A549 (cell line): Measurements from ENCODE around the gene AIPL1. TPM values are rescaled to one million over a fixed set of nuclear protein-coding genes. Genes with fewer than 3 reads are reported as not detected.

Source experiments
- ATAC-seq, 2 experiments: fragments of 200-7000 bp in 1 of 2; fragments of >200 bp in 1 of 2; cut with Nextera tagmentation in 1 of 2; cut with Tn5 transposase in 1 of 2; 3 replicates each; pipeline versions ENCODE4 v1.8.0 to v1.9.1; 2018 to 2020; ENCODE audit warnings: mild to moderate bottlenecking in 1 of 2, moderate library complexity in 1 of 2
- CTCF ChIA-PET: fragments of 300-600 bp; sonication (Branson Sonifier 250); formaldehyde crosslinking; extraction: SDS; loops from one replicate; lab custom pipeline; 2021; ENCODE audit warnings: antibody characterized with exemption, inconsistent platforms; lab: Yijun Ruan, JAX
- POLR2A ChIA-PET: fragments of 350-600 bp; formaldehyde crosslinking; extraction: SDS; loops from one replicate; lab custom pipeline; 2021; ENCODE audit warnings: antibody characterized with exemption, inconsistent platforms; lab: Yijun Ruan, JAX
- DNase-seq, 2 experiments: peaks; one replicate each; pipeline versions ENCODE4 v3.0.0 to v3.0.0-alpha.2; 2011 to 2016; ENCODE audit warnings: low read depth in 1 of 2, low spot score in 1 of 2
- FAIRE-seq: peaks from 2 replicates; lab custom pipeline; 2011; peaks lifted over from hg19 to GRCh38; lab: Jason Lieb, UNC
- H3K27ac ChIP-seq, 2 experiments: fragments of >200 bp; sonication (Bioruptor Twin); formaldehyde crosslinking; 3 replicates each; pipeline ENCODE4 v1.5.1; 2016 to 2017
- H3K4me1 ChIP-seq: fragments of >200 bp; sonication (Bioruptor Twin); formaldehyde crosslinking; 3 replicates; pipeline ENCODE4 v1.6.1; 2016
- H3K4me2 ChIP-seq: fragments of >200 bp; sonication (Bioruptor Twin); formaldehyde crosslinking; 3 replicates; pipeline ENCODE4 v1.6.1; 2016
- H3K4me3 ChIP-seq: fragments of >200 bp; sonication (Bioruptor Twin); formaldehyde crosslinking; 3 replicates; pipeline ENCODE4 v1.5.1; 2016
- H3K9me3 ChIP-seq: fragments of >200 bp; sonication (Bioruptor Twin); formaldehyde crosslinking; 3 replicates; pipeline ENCODE4 v1.6.1; 2016
- BHLHE40 ChIP-seq: IDR thresholded peaks from 2 replicates; pipeline ENCODE4 v1.6.1; 2012; ENCODE audit warnings: low read depth, low read length, inconsistent platforms
- CBX2 ChIP-seq: fragments of 200-600 bp; sonication (generic); IDR thresholded peaks from 2 replicates; pipeline ENCODE4 v1.6.1; 2016; ENCODE audit warnings: low read depth, mild to moderate bottlenecking, borderline replicate concordance
- CTCF ChIP-seq: fragments of >200 bp; sonication (Bioruptor Twin); formaldehyde crosslinking; IDR thresholded peaks from 3 replicates; pipeline ENCODE4 v1.5.1; 2016
- FOSL2 ChIP-seq, 2 experiments: fragments of 450-650 bp in 1 of 2; fragments of >200 bp in 1 of 2; sonication (Bioruptor Twin) in 1 of 2; formaldehyde crosslinking; IDR thresholded peaks; 2 replicates each; pipeline versions ENCODE4 v1.5.0 to v1.6.1; 2016 to 2020; ENCODE audit warnings: mild to moderate bottlenecking in 1 of 2, moderate library complexity in 1 of 2
- HOXB5 ChIP-seq: fragments of 250-450 bp; sonication (Bioruptor Pico); IDR thresholded peaks from 2 replicates; pipeline ENCODE4 v1.5.0; 2020; ENCODE audit warnings: mild to moderate bottlenecking, moderate library complexity
- KDM1A ChIP-seq: fragments of 200-600 bp; sonication (generic); IDR thresholded peaks from 2 replicates; pipeline ENCODE4 v1.6.1; 2016; ENCODE audit warnings: low read depth, mild to moderate bottlenecking
- KDM5A ChIP-seq: fragments of 200-600 bp; sonication (generic); IDR thresholded peaks from 2 replicates; pipeline ENCODE4 v1.6.1; 2016; ENCODE audit warnings: antibody characterized with exemption, mild to moderate bottlenecking
- MAFK ChIP-seq: fragments of 450-650 bp; IDR thresholded peaks from 2 replicates; pipeline ENCODE4 v1.6.1; 2014; ENCODE audit not compliant: partially characterized antibody
- MAZ ChIP-seq: fragments of 150-350 bp; IDR thresholded peaks from 2 replicates; pipeline ENCODE4 v1.6.1; 2014; ENCODE audit warnings: antibody characterized with exemption, low read depth, low read length, borderline replicate concordance
- MYC ChIP-seq: IDR thresholded peaks from 2 replicates; pipeline ENCODE4 v1.6.1; 2012; ENCODE audit warnings: mild to moderate bottlenecking, inconsistent platforms, low read length, improper control_type of control experiment, borderline replicate concordance
- POLR2A ChIP-seq: IDR thresholded peaks from 2 replicates; pipeline ENCODE4 v1.6.1; 2012; ENCODE audit warnings: mild to moderate bottlenecking, low read length
- RFX5 ChIP-seq: fragments of 450-650 bp; IDR thresholded peaks from 2 replicates; pipeline ENCODE4 v1.7.1; 2014; ENCODE audit warnings: antibody characterized with exemption, mild to moderate bottlenecking, moderate library complexity
- USF2 ChIP-seq: fragments of 450-650 bp; IDR thresholded peaks from 2 replicates; pipeline ENCODE4 v1.6.1; 2014; ENCODE audit warnings: antibody characterized with exemption
- ZC3H11A ChIP-seq: fragments of 450-650 bp; IDR thresholded peaks from 2 replicates; pipeline ENCODE4 v1.6.1; 2014; ENCODE audit warnings: antibody characterized with exemption, mild to moderate bottlenecking
- ZNF302 ChIP-seq: fragments of 250-450 bp; sonication (Bioruptor Pico); IDR thresholded peaks from 2 replicates; pipeline ENCODE4 v1.9.0; 2021; ENCODE audit warnings: inconsistent platforms, mild to moderate bottlenecking, moderate library complexity
- WGBS: methylation state at CpG from one replicate; pipeline ENCODE4 v1.1.6; 2017; ENCODE audit errors: missing lambda C conversion rate; 5-methylcytosine and 5-hydroxymethylcytosine counted together
- polyA plus RNA-seq, 4 experiments: library from polyadenylated mRNA; depleted of rRNA in 3 of 4; stranded (reverse); fragments of >200 nt; fragmentation: RNase III in 1 of 4; extraction: RNeasy Plus Mini Kit Qiagen cat#74134 plus additional on column Dnase treatment in 1 of 4; gene quantifications; 2 replicates in 3 of 4; 3 replicates in 1 of 4; pipeline ENCODE4 v1.2.3, GENCODE V29; 2011 to 2017
- TF ChIP-seq, protein P1 (sequence below): fragments of >200 bp; sonication (Bioruptor Twin); formaldehyde crosslinking; IDR thresholded peaks from 2 replicates; pipeline ENCODE4 v1.6.1; 2016

The AIPL1 gene
- polyA plus RNA-seq, 2 of the 4 experiments (the other 2 are of a cell fraction): not detected

- no peak for TF ChIP-seq MYC
- TF ChIP-seq MAFK: no peak
- TF ChIP-seq USF2: no peak
- TF ChIP-seq RFX5: no peak
- TF ChIP-seq ZC3H11A: no peak
- no peak for TF ChIP-seq FOSL2 (IDR thresholded peaks at IDR 0.05)
- TF ChIP-seq FOSL2 (CRISPR knock-in tag; IDR thresholded peaks at IDR 0.05): no peak
Measured at GRCh38 chr17:6467567-6467966, 32.6 kb upstream of the AIPL1 start (continued).

GRCh38 chr17:6465206-6466003, 30.5 kb upstream of the AIPL1 start:
- no peak for DNase-seq
- H3K4me1 ChIP-seq: no peaks in the 10 kb centered on the region
- 67% methylated on average over 19 of the region's 19 CpGs for WGBS
- H3K9me3 ChIP-seq: 0 out of 3 replicates have a peak, but pooled peaks cover 5% of the 10 kb centered on the region
- H3K4me3 ChIP-seq: no peak overlapping the region
- no peak for FAIRE-seq
- H3K27ac ChIP-seq: no peak overlapping the region
- H3K4me2 ChIP-seq: no peak overlapping the region
- ATAC-seq: no peak
- ChIA-PET CTCF (interaction anchor here (8.1 kb wide), 1 partner anchor 8 kb away, joined by 77 read pairs; no protein-coding TSS in a partner anchor), POLR2A (no interaction called here)
- TF ChIP-seq MAZ: no peak
- no peak for TF ChIP-seq CBX2
- TF ChIP-seq, all 56 proteins: peak for 0

GRCh38 chr17:6464446-6465041, 29.6 kb upstream of the AIPL1 start:
- FAIRE-seq (no peak), ATAC-seq (no peak), DNase-seq (no peak)
- ChIA-PET POLR2A (no interaction called here), CTCF (interaction anchor here (8.1 kb wide), 1 partner anchor 9 kb away, joined by 77 read pairs; no protein-coding TSS in a partner anchor)
- Histone ChIP-seq H3K9me3 (0 out of 3 replicates have a peak, but pooled peaks cover 5% of the 10 kb centered on the region), H3K4me3 (no peak overlapping the region), H3K27ac (no peak overlapping the region), H3K4me1 (no peaks in the 10 kb centered on the region), H3K4me2 (no peak overlapping the region)
- 79% methylated on average over 11 of the region's 14 CpGs for WGBS
- no peak for TF ChIP-seq ZNF302 (CRISPR knock-in tag)
- TF ChIP-seq HOXB5 (CRISPR knock-in tag): no peak
- TF ChIP-seq CBX2: no peak
- TF ChIP-seq KDM5A: no peak
- TF ChIP-seq MAFK: no peak
- TF ChIP-seq CTCF: no peak
- TF ChIP-seq, protein P1, sequence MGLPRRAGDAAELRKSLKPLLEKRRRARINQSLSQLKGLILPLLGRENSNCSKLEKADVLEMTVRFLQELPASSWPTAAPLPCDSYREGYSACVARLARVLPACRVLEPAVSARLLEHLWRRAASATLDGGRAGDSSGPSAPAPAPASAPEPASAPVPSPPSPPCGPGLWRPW: no peak
- TF ChIP-seq ZC3H11A: no peak
- no peak for TF ChIP-seq KDM1A
- TF ChIP-seq FOSL2 (IDR thresholded peaks at IDR 0.05): no peak
- no peak for TF ChIP-seq FOSL2 (CRISPR knock-in tag; IDR thresholded peaks at IDR 0.05)
- TF ChIP-seq POLR2A: no peak
- TF ChIP-seq BHLHE40: no peak
- TF ChIP-seq, all 56 proteins: peak for 0
